Measurements from ENCODE around the gene NBEA.
"Not testable (repeated sequence)": the region's sequence is repeated elsewhere in the genome, so short reads cannot be mapped to it uniquely, and the experiment has no call there.

The NBEA gene

GRCh38 chr13:35393886-35394285 is 451.8 kb downstream of the NBEA start:
- DNase-seq: no peak

- DNase-seq: not testable (repeated sequence)
Observed at GRCh38 chr13:35408285-35408684, 466.2 kb downstream of the NBEA start.

GRCh38 chr13:35411059-35411744 is 469.1 kb downstream of the NBEA start:
- DNase-seq: no peak

- no peak for DNase-seq
Observed at GRCh38 chr13:35448465-35448864, 506.4 kb downstream of the NBEA start.

- DNase-seq: no peak
Observed at GRCh38 chr13:35449821-35450220, 507.8 kb downstream of the NBEA start.

- DNase-seq: no peak
Observed at GRCh38 chr13:35455022-35455421, 513.0 kb downstream of the NBEA start.

- DNase-seq: no peak
Observed at GRCh38 chr13:35457258-35457657, 515.2 kb downstream of the NBEA start.

GRCh38 chr13:35460061-35460460 is 518.0 kb downstream of the NBEA start:
- no peak for DNase-seq

- no peak for DNase-seq
Observed at GRCh38 chr13:35465371-35465770, 523.3 kb downstream of the NBEA start.

GRCh38 chr13:35468195-35468594 is 526.1 kb downstream of the NBEA start:
- no peak for DNase-seq

GRCh38 chr13:35469806-35470525 is 527.9 kb downstream of the NBEA start:
- no peak for DNase-seq

- no peak for DNase-seq
Observed at GRCh38 chr13:35470671-35471661, 528.9 kb downstream of the NBEA start.

- DNase-seq: no peak
Observed at GRCh38 chr13:35471706-35472322, 529.7 kb downstream of the NBEA start.

GRCh38 chr13:35472323-35472881 is 530.3 kb downstream of the NBEA start:
- no peak for DNase-seq

GRCh38 chr13:35473206-35473775 is 531.2 kb downstream of the NBEA start:
- DNase-seq: no peak

- DNase-seq: no peak
Observed at GRCh38 chr13:35473802-35474201, 531.7 kb downstream of the NBEA start.

- DNase-seq: no peak
Observed at GRCh38 chr13:35474496-35475211, 532.6 kb downstream of the NBEA start.

- DNase-seq: no peak
Observed at GRCh38 chr13:35475212-35475959, 533.3 kb downstream of the NBEA start.

- no peak for DNase-seq
Observed at GRCh38 chr13:35475960-35476943, 534.2 kb downstream of the NBEA start, which contains the start of gene MAB21L1. TSS of gene MAB21L1 (minus strand) at chr13:35476689. CDS start at chr13:35476138, 551 bp downstream.

All from SHP77 treated with DMSO at 0.1 percent for 48 hours (cell line).